Measurements from ENCODE around the gene RAB32.

DNA sequence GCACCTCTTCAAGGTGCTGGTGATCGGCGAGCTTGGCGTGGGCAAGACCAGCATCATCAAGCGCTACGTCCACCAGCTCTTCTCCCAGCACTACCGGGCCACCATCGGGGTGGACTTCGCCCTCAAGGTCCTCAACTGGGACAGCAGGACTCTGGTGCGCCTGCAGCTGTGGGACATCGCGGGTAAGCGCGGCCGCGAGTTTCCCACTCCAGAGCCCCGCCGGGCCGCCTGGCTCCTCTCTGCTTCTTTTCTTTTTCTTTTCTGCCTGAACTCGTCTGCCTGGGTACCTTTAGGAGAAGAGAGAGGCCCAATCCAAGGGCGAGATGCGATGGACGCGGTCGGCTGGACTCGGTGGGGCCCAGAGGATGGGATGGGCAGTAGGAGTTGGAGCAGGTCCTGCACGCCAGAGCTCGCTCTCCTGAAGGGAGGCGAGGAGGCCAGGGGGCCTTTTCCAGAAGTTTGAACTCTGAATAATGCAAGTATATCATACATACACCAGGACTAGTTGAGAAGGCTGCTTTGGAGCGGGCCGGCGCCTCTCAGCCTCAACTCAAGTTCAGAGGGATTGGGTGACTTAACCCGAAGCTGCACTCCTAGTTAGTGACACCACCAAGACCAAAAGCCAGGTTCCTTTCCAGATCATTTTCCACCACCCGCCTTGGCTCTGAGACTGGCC, 445 bp downstream of the RAB32 start:
- TF ChIP-seq, protein P1, sequence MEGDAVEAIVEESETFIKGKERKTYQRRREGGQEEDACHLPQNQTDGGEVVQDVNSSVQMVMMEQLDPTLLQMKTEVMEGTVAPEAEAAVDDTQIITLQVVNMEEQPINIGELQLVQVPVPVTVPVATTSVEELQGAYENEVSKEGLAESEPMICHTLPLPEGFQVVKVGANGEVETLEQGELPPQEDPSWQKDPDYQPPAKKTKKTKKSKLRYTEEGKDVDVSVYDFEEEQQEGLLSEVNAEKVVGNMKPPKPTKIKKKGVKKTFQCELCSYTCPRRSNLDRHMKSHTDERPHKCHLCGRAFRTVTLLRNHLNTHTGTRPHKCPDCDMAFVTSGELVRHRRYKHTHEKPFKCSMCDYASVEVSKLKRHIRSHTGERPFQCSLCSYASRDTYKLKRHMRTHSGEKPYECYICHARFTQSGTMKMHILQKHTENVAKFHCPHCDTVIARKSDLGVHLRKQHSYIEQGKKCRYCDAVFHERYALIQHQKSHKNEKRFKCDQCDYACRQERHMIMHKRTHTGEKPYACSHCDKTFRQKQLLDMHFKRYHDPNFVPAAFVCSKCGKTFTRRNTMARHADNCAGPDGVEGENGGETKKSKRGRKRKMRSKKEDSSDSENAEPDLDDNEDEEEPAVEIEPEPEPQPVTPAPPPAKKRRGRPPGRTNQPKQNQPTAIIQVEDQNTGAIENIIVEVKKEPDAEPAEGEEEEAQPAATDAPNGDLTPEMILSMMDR (conservative IDR thresholded peaks at IDR 0.05; ENCODE audit: low read depth, low read length) = no peak
- TF ChIP-seq POLR2A (IDR thresholded peaks at IDR 0.05; ENCODE audit: low read depth, low read length) (no peak), RFX5 (IDR thresholded peaks at IDR 0.05; ENCODE audit: low read depth, low read length) (no peak), RCOR1 (IDR thresholded peaks at IDR 0.05; ENCODE audit: insufficient replicate concordance, low read length) (no peak), CEBPB (IDR thresholded peaks at IDR 0.05; ENCODE audit: low read depth, low read length) (no peak), BHLHE40 (IDR thresholded peaks at IDR 0.05; ENCODE audit: low read depth, low read length) (no peak), MXI1 (IDR thresholded peaks at IDR 0.05; ENCODE audit: borderline replicate concordance, low read depth, low read length) (no peak), CHD1 (IDR thresholded peaks at IDR 0.05; ENCODE audit: low read depth, low read length) (no peak), RAD21 (IDR thresholded peaks at IDR 0.05; ENCODE audit: low read length) (no peak), NFE2L2 (IDR thresholded peaks at IDR 0.05; ENCODE audit: low read depth, low read length) (no peak), FOS (IDR thresholded peaks at IDR 0.05; ENCODE audit: low read depth, low read length) (no peak)
- TF ChIP-seq, protein P2, sequence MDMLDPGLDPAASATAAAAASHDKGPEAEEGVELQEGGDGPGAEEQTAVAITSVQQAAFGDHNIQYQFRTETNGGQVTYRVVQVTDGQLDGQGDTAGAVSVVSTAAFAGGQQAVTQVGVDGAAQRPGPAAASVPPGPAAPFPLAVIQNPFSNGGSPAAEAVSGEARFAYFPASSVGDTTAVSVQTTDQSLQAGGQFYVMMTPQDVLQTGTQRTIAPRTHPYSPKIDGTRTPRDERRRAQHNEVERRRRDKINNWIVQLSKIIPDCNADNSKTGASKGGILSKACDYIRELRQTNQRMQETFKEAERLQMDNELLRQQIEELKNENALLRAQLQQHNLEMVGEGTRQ (IDR thresholded peaks at IDR 0.05; ENCODE audit: low read depth, low read length) = no peak
- TF ChIP-seq, protein P3, sequence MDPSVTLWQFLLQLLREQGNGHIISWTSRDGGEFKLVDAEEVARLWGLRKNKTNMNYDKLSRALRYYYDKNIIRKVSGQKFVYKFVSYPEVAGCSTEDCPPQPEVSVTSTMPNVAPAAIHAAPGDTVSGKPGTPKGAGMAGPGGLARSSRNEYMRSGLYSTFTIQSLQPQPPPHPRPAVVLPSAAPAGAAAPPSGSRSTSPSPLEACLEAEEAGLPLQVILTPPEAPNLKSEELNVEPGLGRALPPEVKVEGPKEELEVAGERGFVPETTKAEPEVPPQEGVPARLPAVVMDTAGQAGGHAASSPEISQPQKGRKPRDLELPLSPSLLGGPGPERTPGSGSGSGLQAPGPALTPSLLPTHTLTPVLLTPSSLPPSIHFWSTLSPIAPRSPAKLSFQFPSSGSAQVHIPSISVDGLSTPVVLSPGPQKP (IDR thresholded peaks at IDR 0.05; ENCODE audit: borderline replicate concordance, low read depth, low read length) = no peak
